Stimulated activated CD4-positive, alpha-beta T cell treated with anti-CD3 and anti-CD28 coated beads, Interleukin-15, amount 100 ng/mL, for 48 hours (primary cell): Measurements from ENCODE around the gene CD6.
"Not testable (repeated sequence)": the region's sequence is repeated elsewhere in the genome, so short reads cannot be mapped to it uniquely, and the experiment has no call there.

ENCODE experiments used
- DNase-seq, 2 donors: peaks; one replicate each; pipeline ENCODE4 v3.0.0-alpha.2; 2020; ENCODE audit warnings: low read depth in 2 of 2

CD6 gene

DNA sequence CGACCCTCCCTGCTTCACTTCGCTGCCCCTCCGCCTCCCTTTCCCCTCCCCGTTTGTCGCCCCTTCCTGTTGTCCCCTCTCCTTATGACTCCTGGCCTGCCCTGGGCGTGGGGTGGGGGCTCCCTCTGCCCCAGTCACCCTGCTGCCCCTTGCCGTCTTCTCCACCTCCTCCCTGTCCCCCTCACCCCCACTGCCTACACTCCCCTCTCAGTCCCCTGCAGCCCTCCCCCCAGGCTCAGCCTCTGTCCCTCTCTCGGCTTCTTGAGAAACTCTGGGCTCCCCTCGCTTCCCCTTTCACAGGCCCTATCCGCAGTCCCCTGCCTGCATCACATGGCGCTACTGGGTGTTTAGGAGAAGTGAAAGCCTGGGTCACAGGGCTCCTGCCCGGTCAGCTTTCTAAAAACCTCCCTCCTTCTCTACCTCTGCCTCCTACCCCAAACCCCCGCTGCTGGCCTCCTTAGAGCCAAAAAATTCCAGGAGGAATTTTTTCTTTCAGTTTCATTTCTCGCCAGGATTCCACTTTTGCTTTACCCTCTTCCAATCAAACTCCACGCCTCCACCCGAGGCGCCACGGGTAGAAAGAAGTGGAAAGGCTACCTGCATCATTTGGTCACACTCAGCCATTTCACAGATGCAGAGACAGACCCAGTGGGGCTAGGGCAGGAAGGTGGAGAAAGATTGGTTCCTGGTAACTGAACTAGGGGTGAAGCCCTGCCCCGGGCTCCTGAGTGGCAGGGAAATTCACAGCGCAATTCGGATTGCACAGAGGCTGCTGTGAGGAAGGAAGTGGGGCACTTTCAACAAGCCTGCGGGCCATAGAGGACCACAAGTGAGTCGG lies 19.4 kb upstream of the CD6 start, which contains the start of gene SLC15A3:
SLC15A3 (minus strand) TSS at position 273 of the 838 bp plus-strand sequence. CDS start 625 bp downstream, outside the sequence.
- DNase-seq, result no peak

DNA sequence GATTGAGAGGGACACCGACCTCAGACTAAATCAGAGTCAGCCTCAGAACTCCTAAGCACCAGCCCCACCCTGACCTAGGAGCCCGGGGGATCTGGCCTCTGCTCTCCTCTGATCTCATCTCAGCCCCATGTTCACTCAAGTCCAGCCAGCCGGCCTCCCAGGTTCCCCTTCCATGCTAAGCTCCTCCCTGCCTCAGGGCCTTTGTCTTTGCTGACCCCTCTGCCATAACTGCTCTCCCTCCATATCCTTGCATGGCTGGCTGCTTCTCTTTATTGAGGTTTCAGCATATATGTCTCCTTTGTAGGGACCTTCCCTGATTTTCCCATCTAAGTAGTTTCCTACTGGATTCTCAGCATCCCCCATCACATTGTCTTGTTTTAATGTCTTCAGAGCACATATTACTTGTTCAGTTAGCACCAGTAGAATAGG lies 18.7 kb upstream of the CD6 start:
- no peak for DNase-seq

DNA sequence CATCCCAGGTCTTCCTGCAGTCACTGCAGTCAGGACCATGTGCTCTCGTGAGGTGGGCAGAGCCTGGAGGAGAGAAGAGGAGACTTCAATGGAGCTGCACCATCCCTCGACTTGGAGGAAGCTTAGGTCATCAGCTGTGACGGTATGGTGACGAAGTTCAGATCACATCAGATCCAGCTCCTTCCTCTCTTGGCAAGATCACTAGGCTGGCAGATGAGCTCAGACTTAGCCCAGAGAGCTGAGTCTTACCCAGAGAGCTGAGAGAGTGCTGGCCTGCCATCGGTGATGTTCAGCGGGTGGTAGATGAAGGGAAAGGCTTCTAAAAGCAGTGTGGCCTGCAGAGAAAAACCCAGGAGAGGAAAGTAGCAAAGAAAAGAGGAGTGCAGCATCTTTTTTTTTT lies 17.7 kb upstream of the CD6 start:
- no peak for DNase-seq

- DNase-seq, result no peak
Observed at GRCh38 chr11:60954421-60954820, 17.1 kb upstream of the CD6 start.

DNA sequence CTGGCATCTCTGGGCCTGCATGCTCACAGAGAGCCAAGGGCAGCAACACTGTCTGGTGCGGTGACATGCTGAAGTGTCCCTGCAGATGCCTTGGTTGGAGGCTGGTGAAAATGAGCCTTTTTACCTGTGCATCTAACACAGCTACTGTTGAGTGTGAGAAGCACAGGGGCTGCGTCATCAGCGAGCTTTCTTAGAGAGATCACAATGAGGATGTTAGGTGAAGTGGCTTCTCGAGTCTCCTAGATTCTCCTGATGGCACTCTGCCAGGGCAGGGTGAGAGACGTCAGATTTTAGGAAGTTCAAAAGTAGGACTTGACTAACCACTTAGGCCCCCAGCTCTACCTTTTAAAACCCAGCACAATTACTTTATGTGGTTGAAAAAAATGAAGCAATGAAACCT lies 15.9 kb upstream of the CD6 start:
- no peak for DNase-seq

- DNase-seq, result no peak
Observed at GRCh38 chr11:60957188-60957587, 14.3 kb upstream of the CD6 start.

- no peak for DNase-seq
Observed at GRCh38 chr11:60959431-60959830, 12.0 kb upstream of the CD6 start.

GRCh38 chr11:60960405-60960804 lies 11.1 kb upstream of the CD6 start:
- DNase-seq, result no peak

DNA sequence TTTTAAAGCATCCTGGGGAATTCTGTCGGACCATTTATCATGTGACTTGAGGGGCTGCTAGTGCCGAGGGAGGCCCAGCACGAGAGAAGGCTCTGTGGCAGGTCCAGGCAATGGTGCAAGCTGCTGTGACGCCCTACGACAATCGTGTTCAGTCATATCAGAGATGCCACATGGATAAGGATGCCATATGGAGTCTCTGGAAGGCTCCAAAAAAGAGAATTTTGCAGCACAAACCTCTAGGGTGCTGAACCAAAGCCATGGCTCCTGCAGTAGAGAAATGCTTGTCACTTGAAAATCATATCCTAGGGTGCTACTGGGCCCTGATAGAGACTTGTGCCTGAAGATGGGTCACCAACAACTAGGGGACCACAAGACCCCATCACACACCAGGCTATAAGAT lies 6.7 kb upstream of the CD6 start:
- DNase-seq, result no peak

- DNase-seq, result no peak
Observed at GRCh38 chr11:60966890-60967289, 4.6 kb upstream of the CD6 start.

GRCh38 chr11:60968223-60968622 lies 3.3 kb upstream of the CD6 start:
- no peak for DNase-seq

DNA sequence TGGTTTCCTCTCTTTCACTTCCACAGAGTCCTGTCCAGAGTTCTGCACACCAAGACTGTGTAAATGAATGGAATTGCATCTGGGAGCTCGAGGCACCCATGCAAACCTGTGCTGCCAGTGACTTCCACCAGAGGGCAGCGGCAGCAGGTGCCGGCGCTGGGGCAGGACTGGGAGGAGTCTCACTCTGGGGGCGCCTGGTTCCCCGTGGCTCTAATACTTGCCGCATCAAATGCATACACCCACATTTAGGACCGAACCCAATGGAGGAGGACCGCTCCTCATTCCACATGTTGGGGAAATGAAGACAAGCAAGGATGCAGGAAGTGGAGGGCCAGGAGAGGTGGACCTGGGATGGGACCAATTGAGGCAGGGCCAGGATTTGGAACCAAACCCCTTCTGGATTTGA lies 1.1 kb upstream of the CD6 start:
- peak; percentile 75 to 81 for DNase-seq

DNA sequence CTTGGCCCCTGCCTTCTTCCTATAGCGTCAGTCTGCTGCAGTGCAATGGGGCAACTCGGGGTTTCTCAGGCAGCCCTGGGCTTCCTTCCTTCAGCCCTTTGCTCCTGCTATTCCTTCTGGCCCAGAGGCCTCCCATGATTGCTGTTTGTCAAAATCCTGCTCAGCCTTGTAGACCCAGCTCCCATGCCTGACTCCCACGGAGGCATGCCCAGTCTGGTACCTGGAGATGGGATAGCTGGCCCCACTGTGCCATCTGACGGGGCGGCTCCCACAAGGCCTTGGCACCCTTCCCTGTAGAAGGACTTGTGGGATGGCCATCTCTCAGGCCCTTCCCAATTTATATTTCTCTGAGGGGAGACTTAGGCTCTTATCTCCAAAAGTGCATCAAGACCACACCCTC lies 590 bp upstream of the CD6 start:
- DNase-seq, result no peak

GRCh38 chr11:60972182-60973030 lies 926 bp downstream of the CD6 start:
- DNase-seq, result no peak

- no peak for DNase-seq
Observed at GRCh38 chr11:60973699-60974098, 2.2 kb downstream of the CD6 start.

DNA sequence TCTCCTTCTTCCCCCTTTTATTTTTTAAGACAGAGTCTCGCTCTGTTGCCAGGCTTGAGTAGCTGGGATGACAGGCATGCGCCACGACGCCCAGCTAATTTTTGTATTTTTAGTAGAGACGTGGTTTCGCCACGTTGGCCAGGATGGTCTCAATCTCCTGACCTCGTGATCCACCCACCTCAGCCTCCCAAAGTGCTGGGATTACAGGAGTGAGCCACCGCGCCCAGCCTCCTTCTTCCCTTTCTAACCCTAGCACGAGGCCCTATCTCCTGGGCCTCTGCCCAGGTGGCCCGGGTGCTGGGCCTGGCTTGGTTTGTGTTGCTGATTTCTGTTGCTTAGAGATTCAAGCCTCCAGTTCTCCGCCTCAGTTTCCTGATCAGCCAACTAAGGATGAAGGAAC lies 2.8 kb downstream of the CD6 start:
- DNase-seq, result not testable (repeated sequence)

GRCh38 chr11:60974726-60975125 lies 3.2 kb downstream of the CD6 start:
- no peak for DNase-seq

DNA sequence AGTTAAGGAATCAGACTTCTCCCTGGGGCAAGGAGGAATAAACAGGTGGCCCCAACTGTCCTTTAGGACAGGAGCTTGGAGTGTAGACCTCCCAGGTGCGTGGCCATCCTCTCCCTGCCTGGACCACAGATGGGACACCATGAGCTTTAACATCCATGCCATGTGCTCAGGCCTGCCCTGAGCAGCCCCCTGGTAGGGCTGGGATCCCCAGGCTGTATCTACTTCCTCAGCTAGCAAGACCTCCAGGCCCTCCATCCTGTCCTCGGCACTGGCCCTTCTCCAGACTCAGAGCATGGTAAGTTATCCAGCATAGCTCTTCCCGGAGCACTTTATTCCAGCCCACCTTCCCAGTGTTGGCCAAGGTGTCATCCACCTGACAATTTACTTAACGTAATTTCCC lies 5.7 kb downstream of the CD6 start:
- DNase-seq, result no peak

DNA sequence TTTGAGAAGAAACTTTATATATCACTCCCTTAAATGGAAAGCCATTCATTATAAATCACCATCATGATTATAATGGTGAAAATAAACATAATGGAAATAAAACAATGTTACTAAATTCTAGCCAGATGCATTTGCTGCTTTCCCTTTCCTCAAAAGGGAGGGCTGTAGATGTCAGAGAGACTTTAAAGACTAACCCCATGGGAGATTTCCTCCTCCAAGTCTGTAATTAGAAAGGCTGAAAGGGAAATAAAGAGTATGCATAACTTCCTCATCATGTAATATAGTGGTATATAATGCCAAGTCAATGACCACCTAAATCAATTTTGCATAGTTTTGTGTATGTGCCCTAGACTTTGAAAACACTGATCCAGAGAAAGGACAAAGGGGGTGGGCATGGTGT lies 6.4 kb downstream of the CD6 start:
- DNase-seq, result no peak

DNA sequence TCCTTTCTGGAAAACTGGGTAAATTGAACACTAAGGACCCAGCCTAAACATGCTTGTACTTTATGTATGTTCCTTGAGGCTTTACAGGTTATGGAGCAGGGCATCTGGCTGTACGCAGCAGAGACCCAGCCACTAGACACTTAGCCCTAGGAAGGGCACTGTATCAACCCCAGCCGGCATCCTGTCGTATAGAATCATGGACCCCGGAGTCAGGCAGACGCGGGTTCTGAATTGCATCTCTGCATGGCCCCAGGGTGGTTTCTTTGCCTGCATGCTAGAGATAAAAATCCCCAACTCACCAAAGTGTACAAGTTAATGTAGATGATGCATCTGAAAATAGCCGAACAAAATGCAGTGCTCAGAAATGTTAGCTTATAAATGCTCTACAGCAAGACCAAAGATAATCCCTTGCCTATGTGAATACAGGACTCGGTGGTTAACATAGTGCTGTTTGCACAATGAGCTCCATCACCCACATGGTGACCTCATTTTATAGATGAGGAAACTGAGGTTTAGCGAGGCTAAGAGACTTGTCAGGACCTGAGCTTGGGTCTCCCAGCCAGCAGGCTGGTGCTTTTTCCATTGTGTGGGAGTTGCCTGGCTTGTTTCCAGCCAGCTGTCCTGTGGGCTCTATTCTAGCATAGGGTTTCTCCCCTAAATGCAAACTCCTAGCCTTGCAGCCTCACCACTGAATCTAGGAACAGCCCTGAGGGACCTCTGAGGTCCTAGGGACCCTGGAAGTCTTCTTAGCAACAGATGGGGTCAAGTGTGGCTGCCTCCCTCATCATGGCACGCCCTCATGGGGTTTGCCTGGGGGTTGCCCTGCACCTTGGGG lies 7.3 kb downstream of the CD6 start:
- DNase-seq, result peak in 1 of 2 donors; percentile 72

- no peak for DNase-seq
Observed at GRCh38 chr11:60981515-60981914, 10.0 kb downstream of the CD6 start.

- no peak for DNase-seq
Observed at GRCh38 chr11:60982184-60982583, 10.7 kb downstream of the CD6 start.
